Activated T-cell treated with anti-CD3 and anti-CD28 coated beads for 48 hours (primary cell): Measurements from ENCODE around the gene KRT6B.

Experiments used
- DNase-seq: peaks from one replicate; pipeline ENCODE4 v3.0.0-alpha.2; 2020; ENCODE audit warnings: low read depth

Gene KRT6B

DNA sequence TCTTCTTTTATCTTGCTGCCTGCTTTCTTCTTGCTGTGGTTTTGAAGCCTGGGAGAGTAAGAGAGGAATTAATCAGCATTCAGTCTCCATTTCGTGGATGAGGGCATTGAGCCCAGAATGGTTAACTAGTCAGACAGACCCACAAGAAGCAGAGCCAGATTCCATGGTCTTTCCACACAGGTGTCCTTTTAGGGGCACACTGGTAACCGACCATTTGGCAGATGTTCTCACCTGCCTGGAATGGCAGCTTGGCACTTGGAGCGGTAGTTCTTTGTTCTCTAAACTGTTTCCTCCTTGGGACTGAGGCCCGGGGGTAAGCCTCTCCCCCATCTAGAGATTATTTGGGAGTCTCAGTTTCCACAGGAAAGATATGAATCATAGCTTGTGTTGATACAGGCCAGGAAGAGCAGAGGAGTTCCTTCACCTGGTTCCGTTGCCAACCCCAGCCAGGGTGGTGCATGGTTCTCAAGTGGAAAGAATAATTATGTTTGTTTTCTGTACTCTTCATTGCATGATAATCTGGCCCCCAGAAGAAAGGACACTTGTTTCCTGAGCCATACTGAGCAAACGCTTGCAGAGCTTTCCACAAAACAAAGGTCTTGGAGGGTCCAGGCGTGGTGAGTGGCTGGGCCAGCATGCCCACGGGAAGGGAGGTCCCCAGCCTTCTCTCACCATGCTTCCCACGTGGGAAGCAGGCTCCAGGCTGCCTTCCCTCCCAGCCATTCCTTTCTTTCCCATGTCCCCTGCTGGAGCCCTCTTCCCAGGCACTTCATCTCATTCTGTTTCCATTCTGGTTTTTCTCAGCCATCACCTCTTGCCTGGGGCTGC, 15.7 kb downstream of the KRT6B start:
- DNase-seq: no peak

DNA sequence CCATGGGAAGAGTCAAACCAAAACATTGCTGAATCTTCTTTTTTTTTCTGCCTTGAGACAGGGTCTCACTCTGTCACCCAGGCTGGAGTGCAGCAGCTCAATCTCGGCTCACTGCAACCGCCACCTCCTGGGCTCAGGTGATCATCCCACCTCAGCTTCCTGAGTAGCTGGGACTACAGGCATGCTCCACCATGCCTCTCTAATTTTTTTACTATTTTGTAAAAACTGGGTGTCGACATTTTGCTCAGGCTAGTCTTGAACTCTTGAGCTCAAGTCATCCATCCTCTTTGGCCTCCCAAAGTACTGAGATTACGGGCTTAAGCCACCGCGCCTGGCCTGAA, 16.3 kb downstream of the KRT6B start:
- DNase-seq: no peak

DNA sequence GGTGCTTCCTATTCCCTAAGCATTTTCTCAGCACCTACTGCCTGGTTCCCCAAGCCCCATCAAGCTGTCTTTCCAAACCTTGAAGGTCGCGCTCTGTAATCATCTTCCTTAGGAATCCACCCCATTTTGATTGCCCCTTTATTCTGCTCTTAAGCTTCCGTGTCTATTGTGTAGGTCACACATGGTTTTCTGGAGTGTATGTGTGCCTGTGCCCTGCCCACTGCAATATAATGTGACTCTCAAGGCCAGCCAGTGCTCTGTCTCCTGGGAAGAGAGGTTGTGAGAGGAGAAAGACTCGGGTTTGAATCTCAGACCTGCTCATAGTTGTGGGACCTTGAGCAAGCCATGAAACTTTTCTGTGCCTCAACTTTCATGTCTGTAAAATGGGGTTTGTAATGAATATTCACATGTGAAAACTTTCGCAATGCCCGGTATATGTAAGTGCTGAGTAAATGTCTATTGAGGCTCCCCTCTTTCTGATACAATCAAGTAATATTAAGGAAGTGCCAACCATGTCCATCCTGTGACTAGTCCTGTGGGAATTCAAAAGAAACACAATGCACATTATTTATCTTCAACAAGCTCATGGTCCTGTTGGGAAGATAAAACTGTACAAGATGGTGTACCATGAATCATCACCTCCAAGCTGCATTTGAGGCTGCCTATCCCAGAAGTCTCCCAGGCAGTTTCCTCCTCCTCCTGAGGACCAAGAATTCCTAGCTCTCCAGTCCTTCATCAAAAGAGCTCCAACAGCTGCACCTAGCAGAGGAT, 17.0 kb downstream of the KRT6B start:
- no peak for DNase-seq

DNA sequence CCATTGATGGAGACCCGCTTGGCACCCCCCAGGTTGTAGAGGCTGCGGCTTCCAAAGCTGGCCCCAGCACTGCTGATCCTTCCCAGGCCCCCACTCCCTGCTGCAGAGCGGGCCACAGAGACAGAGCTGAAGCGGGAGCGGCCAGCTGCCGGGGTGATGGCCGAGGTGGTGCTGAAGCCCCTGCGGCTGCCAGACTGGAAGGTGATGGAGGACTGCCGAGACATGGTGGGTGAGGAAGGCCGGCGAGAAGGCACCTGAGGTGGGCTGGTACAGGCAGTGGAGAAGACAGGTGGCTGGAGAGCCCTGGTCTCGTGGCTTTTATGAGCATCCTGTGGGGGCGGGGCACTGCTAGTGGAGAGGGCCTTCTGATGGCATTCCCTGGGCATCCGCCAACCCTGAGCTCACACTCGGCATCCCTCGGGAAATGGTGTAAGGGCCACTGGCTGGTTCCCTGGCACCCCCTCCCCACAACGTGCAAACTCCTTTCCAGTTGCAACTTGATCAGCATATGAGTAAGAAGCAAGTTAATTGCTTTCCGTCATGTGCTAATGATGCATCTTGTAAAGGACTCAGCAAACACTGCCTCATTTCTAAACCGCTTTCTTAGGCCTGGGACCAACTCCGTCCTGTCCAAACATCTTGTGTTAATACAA, 17.7 kb downstream of the KRT6B start, which contains the start of gene KRT75:
TSS of gene KRT75 (minus strand) at position 291 of the 653 bp plus-strand sequence. CDS start at position 224, 67 bp downstream.
- DNase-seq: no peak

DNA sequence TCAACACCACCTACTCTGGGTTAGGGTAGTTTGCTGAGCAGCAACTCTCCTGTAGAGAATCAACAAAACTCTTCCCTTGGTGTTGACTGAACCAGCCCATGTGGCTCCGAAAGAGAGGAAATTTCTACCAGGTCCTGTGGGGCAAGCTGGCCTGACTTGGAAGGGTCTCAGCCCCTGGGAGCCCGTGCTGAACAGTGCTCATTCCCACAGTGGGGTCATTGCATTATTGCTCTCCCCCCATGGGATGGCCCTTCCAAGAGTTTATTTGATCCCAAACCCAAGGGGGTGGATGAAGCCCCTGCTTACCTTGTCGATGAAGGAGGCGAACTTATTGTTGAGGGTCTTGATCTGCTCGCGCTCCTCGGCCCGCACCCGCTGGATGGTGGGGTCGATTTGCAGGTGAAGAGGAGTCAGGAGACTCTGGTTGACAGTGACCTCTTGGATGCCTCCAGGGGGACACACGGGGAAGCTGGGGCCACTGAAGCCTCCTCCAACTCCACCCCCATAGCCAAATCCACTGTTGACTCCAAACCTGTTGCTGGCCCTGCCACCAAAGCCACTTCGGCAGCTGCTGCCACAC, 18.4 kb downstream of the KRT6B start:
- DNase-seq: no peak

DNA sequence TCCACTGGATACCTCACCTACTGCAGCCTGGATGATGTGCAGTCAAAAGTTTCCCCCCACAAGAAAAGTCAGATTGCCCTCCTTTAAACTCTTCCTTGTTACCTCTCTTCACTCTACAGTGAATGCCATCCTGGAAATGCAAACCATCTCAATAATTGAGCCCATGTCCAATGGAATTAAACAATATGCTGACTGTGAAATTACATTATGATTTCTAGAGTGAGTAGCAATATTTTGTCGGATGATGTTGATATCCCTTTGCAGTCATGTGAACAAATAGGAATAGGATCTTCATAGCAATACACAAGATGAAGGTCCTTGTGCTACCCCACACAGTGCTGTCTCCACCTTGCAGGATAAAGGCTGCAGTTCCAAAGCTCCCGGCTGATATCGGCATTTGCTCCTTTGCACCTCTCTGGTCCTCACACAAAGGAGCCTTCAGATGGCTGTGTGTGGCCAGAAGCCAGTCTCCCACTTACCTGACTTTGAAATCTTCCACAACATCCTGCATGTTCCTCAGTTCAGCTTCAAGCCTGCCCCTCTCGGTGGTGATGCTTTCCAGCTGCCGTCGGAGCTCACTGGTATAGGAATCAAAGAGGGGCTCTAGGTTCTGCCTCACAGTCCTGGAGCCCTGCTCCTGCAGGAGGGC, 19.3 kb downstream of the KRT6B start:
- no peak for DNase-seq

DNA sequence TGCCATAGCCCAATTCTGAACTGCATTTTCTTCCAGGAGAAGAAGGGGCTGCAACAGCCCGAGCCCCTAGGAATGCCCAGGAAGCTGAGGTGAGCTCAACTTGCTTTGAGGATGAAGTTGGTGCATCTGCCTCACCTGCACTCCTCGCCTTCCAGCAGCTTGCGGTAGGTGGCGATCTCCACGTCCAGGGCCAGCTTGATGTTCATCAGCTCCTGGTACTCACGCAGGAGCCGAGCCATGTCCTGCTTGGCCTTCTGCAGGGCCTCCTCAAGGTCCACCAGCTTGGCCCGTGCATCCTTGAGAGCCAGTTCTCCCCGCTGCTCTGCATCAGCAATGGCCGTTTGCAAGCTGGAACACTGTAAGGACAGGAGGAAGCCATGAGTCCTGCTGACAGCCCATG, 23.8 kb downstream of the KRT6B start:
- no peak for DNase-seq

DNA sequence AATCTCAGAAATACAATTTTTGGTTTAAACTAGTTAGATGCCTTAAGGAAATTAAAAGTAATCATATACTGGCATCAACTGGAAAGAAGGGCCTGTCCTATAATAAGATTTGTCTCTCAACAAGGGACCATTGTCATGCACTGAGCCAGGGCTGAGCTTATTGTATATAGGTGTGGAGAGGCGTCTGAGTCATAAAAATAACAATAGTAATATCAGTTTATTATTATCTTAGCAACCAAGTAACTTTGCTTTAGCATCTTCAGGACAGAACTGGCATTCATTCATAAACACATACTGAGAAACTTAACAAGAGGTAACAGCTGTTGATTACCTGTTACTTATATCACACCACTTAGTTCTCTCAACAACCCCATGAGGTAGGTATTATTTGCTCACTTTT, 24.9 kb downstream of the KRT6B start:
- no peak for DNase-seq

DNA sequence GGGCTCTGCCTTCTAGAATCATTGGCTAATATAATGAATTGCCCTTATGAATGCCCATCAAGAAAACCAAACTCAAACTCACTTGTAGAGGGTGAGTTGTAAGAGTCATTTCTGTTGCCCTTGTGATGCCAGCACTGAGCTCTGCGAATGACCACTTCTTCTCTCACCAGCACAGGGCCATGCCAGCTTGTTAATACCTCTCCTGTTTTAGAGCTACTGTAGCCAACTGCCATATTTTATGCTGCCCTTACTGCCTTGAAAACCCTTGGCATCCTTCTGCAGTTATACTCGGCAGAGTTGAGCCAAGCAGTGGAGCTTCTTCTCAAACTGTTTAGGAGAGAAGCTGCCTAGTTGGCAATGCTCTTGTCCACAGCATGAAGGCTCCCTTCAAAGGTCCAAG, 25.9 kb downstream of the KRT6B start:
- DNase-seq: no peak

DNA sequence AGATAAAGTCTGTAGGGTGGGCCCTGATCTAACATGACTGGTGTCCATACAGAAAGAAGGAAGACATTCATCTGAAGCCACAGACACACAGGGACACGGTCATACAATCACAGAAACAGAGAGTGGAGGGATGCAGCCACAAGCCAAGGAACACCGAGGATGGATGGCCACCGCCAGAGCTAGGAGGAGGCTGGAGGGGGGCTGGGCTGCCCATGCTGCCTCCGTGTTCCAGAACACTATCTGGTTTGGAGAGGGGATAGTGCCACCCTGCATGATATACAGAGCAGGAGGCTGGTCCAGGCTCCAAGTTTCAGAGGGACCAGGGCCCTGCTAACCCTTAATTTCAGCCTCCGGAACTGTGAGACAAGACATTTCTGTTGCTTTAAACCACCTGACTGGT, 26.5 kb downstream of the KRT6B start:
- no peak for DNase-seq

DNA sequence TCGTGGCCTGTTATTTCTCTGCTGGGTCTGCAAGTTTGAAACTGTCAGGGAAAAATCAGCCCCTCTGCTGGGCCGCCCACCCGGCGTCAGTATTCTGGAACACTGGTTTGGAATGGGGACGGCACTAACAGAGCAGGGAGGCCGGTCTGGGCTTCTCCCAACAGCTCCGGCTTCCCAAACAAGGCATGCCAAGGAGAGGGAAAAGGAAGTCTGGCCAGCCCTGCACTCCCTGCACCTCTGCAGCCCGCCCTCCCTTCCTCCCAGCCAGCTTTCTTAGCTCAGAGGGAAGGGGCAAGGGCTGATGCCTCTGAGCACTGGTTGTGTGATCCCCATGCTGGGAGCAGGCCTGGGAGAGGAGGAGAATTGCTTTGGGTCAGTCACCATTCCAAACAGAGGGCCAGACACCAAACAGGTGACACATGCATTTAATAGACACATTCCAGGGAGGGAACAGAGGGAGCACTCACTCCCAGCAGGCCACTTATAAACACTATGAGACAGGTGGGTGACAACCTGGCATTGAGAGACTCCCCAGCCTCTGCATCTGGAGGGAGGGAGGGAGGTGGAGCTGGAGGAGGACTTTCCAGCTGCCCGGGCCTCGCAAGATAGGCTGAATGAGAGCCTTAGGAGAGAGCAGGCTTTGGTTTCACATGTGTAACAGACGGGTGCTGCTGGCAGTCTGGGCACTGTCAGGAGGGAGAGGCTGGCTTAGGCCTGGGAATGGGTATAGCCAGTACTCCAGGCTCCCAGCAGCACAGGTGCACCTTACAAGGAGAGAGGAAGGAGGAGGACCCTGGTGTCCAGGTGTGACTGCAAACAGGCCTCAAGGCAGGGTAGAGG, 28.1 kb downstream of the KRT6B start:
- DNase-seq: no peak

DNA sequence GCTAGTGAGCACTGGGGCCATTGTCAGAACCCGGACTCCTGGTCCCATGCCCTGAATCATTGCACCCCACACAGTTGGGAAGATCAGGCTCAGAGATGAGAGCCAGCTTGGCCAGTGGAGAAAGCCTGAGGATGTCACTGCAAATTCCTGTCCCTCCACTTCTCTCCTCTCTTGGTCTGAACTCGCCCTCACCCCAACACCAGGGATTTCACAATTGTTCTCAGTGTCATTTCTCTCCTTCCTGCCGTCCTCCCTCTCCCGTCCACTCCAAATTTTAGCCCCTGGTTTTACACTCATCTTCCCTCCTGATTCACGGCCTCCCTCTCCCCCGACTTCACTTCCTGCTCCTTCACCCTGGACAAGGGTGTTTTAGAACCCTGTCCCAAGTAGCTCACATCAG, 28.9 kb downstream of the KRT6B start:
- no peak for DNase-seq

DNA sequence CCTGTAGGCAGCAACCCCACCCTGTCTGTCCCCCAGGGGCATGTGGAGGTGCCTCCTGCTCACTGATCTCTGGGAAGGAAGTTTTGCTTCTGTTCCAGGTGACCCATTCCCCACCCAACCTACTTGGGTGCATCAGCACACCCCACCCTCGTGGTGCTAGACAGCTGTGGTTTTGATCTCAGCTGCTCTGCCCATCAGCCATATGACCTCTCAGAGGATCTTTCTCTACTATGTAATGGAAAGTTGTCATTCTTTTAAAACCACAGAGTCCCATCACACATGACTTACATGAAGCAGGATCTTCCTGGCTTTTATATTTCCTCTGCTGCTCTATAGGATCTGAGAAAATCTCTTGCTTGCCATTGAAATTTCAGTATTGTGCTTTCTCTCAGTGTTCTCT, 32.3 kb downstream of the KRT6B start:
- no peak for DNase-seq

DNA sequence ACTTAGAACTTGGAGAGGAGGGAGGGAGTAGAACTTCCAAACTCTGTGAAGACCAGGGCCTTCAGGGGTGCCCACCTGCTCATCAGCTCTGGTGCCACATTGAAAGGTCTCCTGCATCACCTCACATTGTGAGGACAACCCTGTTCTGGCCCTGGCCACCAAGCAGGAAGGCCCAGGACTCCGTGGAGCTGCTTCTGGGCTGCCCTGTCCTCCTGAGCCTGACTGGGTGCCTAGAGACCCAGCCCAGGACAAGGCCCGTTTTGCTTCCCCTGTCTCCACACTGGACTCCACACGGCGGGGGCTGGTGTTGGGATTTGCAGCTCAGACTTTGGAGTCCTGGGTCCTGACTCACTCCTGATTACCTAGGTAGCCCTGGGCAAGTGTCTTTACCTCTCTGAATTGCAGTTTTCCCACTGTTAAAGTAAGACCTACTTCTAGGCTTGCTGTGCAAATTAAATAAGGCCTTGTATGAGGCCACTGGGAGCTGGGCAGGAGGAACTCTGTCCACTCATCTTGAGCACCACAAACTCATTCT, 33.3 kb downstream of the KRT6B start:
- DNase-seq: no peak

DNA sequence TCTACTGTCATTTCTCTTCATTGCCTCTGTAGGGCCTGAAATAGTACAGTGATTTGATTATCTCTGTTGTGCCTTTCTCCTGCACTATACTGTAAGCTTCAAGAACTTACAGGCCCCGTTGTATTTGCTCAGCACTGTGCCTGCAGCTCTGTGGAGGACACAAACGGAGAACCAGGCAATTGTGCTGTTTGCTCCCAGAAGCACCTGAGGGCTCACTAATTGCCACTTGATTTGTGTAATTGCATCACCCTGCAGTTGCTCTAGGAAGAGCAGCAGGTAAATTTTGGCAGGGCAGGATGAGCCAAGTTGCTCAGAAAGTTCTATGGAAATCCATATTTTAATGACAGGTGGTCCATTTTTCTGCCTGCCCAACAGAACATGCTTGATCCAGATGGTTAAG, 34.2 kb downstream of the KRT6B start:
- DNase-seq: no peak

DNA sequence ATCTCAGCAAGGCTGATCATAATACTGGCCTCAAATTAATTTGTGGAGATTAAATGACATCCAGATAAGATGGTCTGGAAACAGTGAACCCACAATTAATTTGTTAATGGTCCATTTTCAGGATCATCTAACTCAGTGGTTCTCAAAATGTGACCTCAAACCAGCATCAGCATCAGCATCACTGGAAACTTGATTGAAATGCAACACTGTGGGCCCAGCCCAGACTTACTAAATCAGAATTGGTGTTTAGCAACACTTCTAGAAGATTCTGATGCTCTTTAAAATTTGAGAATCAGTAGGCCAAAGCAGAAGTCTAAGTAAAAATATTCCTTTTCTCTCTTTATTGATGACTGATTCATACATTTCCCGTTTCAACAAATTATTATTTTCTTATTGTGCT, 35.2 kb downstream of the KRT6B start:
- no peak for DNase-seq

DNA sequence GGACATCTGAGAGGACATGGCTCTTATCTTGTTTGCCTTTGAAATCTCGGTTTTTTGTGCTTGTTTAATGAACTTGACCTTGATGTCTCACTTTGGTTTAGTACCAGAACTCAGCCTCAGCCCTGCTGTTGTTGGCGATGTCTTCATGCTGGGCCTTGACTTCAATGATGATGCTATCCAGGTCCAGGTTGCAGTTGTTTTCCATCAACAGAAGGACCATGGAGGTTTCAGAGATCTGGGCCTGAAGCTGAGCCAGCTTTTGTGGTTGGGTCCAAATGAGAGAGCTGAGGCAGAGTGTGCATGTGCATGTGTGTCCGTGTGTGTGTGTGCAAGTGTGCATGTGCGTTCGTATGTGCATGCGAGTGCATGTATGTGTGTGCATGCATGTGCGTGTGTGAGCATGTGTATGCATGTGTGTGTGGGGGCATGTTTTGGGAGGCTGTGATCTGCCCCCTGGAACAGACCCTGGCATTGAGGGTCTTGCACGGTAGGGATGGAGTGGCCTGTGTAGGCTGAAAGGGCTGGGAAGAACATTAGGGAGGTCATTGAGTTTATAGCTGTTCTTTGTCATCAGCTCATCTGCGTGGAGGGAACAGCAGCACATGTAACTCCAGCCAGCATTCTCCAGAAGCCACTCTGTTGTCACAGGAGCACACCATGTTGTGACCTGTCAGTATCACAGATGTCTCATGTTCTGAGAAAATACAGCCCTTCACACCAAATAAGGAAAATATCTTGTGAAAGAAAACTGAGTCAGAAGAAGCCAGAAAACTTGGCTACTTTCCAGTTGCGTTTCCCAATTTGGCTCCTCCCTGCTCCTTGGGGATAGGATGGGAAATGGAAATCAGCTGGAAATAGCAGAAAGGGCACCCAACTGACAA, 35.8 kb downstream of the KRT6B start:
- DNase-seq: no peak

DNA sequence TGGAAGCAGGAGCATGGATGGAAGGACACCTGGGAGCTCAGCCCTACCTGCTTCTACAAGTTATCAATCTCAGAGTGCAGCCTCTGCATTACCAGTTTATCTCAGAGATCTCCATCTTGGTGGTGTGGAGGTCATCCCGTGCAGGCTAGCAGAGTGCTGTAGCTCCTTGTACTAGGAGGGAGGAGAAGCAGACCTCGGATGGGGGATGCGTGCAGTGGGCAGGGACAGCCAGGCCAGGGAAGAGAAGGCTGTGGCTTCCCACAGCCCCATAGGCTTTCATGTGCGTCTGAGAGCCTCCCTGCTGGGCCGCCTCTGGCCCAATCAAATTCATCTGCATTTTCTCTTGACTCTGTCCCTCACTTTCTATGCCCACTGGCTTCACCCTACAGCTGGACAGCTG, 37.0 kb downstream of the KRT6B start:
- no peak for DNase-seq

DNA sequence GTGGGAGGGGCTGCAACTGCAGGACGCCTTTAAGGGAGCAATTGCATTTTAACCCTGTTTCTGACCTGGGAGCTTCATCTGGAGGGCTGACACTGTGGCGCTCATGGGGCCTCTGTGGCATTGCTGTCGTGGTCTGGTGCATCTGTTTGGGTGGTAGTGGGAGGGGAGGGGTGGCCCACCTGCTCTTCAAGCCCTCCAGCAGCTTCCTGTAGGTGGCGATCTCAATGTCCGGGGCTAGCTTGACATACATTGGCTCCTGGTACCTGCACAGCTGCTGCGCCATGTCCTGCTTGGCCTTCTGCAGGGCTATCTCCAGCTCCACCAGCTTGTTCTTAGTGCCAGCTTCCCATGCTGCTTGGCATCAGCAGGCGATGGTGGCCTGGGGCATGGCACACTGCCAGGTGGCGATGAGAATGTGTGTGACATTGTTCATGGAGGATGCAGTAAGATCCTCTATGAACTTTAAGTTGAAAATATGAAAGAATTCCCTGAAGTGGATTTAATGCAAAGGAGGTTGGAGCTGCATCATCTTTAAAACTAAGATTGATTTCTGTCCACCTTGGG, 38.1 kb downstream of the KRT6B start:
- no peak for DNase-seq

DNA sequence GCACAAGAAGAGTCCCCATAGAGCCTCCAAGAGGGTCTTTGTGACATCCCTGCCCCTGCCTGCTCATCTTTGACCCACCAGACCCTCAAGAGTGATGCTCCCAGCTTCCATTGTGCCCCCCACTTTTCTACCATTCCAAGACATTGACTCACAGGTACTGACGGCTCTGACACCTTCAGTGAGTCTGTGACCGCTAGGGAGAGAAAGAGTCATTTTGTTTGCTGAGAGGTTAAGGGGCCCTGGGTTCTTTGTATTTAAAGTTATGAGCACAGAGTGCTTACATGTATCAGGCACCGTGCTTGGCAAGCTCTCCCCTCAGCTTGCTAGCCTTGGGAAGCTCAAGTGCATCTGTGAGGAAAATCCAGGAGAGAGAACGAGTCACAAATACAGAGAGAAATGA, 38.7 kb downstream of the KRT6B start:
- no peak for DNase-seq
